Measurements from ENCODE around the gene TSPEAR.

Gene TSPEAR

DNA sequence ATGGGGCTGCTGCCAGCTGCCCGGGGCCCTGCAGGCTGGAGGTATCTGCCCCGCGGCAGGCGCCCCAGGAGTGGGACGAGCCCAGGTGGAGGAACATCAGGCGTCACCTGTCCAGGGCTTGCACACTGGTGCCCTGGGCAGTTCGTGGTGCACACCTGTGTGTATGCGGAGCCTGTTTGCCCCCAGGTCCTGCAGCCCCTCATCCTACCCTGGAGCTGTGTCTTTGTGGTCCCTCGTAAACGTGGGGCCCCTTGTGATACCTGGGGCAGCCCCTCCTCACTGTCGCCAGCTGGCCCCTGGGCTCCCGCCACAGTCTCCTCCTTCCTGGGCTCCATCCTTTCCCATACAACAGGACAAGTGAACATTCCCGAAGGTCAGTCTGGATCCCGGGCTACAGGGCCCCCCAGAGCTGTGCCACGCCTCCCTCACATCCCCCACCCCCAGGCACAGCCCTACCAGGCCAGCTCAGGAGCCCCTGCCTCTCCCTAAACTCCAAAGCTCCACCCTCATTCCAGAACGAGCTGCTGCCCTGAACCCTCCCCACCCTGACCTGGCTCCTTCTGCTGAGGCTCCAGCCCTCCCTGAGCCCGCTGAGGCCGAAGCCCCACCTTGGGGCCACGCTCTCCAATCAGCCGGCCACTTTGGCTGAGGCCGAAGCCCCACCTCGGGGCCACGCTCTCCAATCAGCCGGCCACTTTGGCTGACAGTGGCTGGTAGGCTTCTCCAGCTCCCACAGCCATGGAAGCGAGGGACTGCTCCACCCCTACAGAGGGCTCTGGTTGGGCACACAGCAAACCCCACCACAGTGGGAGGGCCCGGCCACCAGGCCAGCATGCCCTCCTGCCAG, 47.6 kb upstream of the TSPEAR start:
- Histone ChIP-seq H4K20me1 (ENCODE audit: insufficient read depth, low read length) (no peaks in the 10 kb centered on the region), H3K4me2 (ENCODE audit: low read length) (no peak overlapping the region), H3K4me1 (ENCODE audit: insufficient read depth, low read length, severe bottlenecking) (no peaks in the 10 kb centered on the region), H3K9me2 (ENCODE audit: low read depth, low read length) (no peaks in the 10 kb centered on the region), H3F3A (ENCODE audit: insufficient read depth, low read length) (no peaks in the 10 kb centered on the region), H3K9me3 (ENCODE audit: low read length) (no peaks in the 10 kb centered on the region), H2AFZ (ENCODE audit: low read length) (no peak overlapping the region), H3K27me3 (ENCODE audit: insufficient read depth, low read length) (no peaks in the 10 kb centered on the region; the same call in 1 of the 2 replicates), H3K79me2 (ENCODE audit: insufficient read depth, low read length) (no peaks in the 10 kb centered on the region), H3K27ac (ENCODE audit: low read depth, low read length, poor library complexity, severe bottlenecking) (no peak overlapping the region), H3K4me3 (ENCODE audit: low read depth, low read length, poor library complexity, severe bottlenecking) (no peak overlapping the region), H3K36me3 (ENCODE audit: insufficient read depth, low read length) (no peaks in the 10 kb centered on the region), H3K9ac (ENCODE audit: low read length) (no peak overlapping the region)
- TF ChIP-seq EZH2 (IDR thresholded peaks at IDR 0.05; ENCODE audit: borderline replicate concordance, low read length), result no peak
- TF ChIP-seq, protein P1, sequence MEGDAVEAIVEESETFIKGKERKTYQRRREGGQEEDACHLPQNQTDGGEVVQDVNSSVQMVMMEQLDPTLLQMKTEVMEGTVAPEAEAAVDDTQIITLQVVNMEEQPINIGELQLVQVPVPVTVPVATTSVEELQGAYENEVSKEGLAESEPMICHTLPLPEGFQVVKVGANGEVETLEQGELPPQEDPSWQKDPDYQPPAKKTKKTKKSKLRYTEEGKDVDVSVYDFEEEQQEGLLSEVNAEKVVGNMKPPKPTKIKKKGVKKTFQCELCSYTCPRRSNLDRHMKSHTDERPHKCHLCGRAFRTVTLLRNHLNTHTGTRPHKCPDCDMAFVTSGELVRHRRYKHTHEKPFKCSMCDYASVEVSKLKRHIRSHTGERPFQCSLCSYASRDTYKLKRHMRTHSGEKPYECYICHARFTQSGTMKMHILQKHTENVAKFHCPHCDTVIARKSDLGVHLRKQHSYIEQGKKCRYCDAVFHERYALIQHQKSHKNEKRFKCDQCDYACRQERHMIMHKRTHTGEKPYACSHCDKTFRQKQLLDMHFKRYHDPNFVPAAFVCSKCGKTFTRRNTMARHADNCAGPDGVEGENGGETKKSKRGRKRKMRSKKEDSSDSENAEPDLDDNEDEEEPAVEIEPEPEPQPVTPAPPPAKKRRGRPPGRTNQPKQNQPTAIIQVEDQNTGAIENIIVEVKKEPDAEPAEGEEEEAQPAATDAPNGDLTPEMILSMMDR (IDR thresholded peaks at IDR 0.05; ENCODE audit: low read length), result no peak

DNA sequence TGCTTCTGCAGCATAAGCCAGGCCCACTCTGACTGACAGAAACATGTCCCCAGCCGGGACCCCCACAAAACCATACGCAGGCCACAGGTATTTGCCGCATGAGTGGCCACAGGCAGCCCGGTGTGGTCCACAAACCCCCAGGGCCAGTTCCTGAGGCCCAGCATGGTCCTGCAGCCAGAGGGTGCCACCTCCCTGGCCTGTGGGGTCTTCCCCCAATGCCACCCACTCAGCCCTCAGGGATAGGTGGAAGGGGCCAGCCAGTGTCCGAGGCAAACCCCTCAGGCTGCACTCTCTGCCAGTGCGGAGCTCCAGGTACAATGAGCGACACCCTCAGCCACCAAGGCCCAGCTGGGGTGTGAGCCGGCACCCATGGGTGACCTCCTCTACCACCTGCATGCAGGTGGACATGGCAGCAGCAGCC, 46.8 kb upstream of the TSPEAR start:
- H3K27me3 ChIP-seq (ENCODE audit: insufficient read depth, low read length), result peaks cover 6% of the 10 kb centered on the region; the same call in 1 of the 2 replicates
- TF ChIP-seq, protein P1 (IDR thresholded peaks at IDR 0.05; ENCODE audit: low read length), result no peak
- TF ChIP-seq EZH2 (IDR thresholded peaks at IDR 0.05; ENCODE audit: borderline replicate concordance, low read length), result no peak
- no peaks in the 10 kb centered on the region for H3F3A ChIP-seq (ENCODE audit: insufficient read depth, low read length)

GRCh38 chr21:44757731-44758130, 46.4 kb upstream of the TSPEAR start:
- no peak overlapping the region for H3K27ac ChIP-seq (ENCODE audit: low read depth, low read length, poor library complexity, severe bottlenecking)

More for the DNA sequence above, 46.8 kb upstream of the TSPEAR start:
- Histone ChIP-seq H3K4me2 (ENCODE audit: low read length) (no peak overlapping the region), H2AFZ (ENCODE audit: low read length) (no peak overlapping the region), H4K20me1 (ENCODE audit: insufficient read depth, low read length) (no peaks in the 10 kb centered on the region), H3K27ac (ENCODE audit: low read depth, low read length, poor library complexity, severe bottlenecking) (no peak overlapping the region), H3K4me3 (ENCODE audit: low read depth, low read length, poor library complexity, severe bottlenecking) (no peak overlapping the region), H3K79me2 (ENCODE audit: insufficient read depth, low read length) (no peaks in the 10 kb centered on the region), H3K9me2 (ENCODE audit: low read depth, low read length) (no peaks in the 10 kb centered on the region), H3K9me3 (ENCODE audit: low read length) (no peaks in the 10 kb centered on the region), H3K36me3 (ENCODE audit: insufficient read depth, low read length) (no peaks in the 10 kb centered on the region), H3K9ac (ENCODE audit: low read length) (no peak overlapping the region), H3K4me1 (ENCODE audit: insufficient read depth, low read length, severe bottlenecking) (no peaks in the 10 kb centered on the region)

More at GRCh38 chr21:44757731-44758130, 46.4 kb upstream of the TSPEAR start:
- no peaks in the 10 kb centered on the region for H3F3A ChIP-seq (ENCODE audit: insufficient read depth, low read length)
- H3K4me3 ChIP-seq (ENCODE audit: low read depth, low read length, poor library complexity, severe bottlenecking), result no peak overlapping the region
- no peaks in the 10 kb centered on the region for H3K4me1 ChIP-seq (ENCODE audit: insufficient read depth, low read length, severe bottlenecking)
- H3K9me2 ChIP-seq (ENCODE audit: low read depth, low read length), result no peaks in the 10 kb centered on the region
- H4K20me1 ChIP-seq (ENCODE audit: insufficient read depth, low read length), result no peaks in the 10 kb centered on the region
- no peak overlapping the region for H3K4me2 ChIP-seq (ENCODE audit: low read length)
- no peaks in the 10 kb centered on the region for H3K9me3 ChIP-seq (ENCODE audit: low read length)
- TF ChIP-seq EZH2 (IDR thresholded peaks at IDR 0.05; ENCODE audit: borderline replicate concordance, low read length), result no peak
- TF ChIP-seq, protein P1 (IDR thresholded peaks at IDR 0.05; ENCODE audit: low read length), result no peak
- H3K27me3 ChIP-seq (ENCODE audit: insufficient read depth, low read length), result peaks cover 7% of the 10 kb centered on the region; the same call in 1 of the 2 replicates
- H3K79me2 ChIP-seq (ENCODE audit: insufficient read depth, low read length), result no peaks in the 10 kb centered on the region
- no peaks in the 10 kb centered on the region for H3K36me3 ChIP-seq (ENCODE audit: insufficient read depth, low read length)
- no peak overlapping the region for H2AFZ ChIP-seq (ENCODE audit: low read length)
- no peak overlapping the region for H3K9ac ChIP-seq (ENCODE audit: low read length)
